GM18858 (cell line): Measurements from ENCODE around the gene CEMIP.
"Not testable (repeated sequence)": the region's sequence is repeated elsewhere in the genome, so short reads cannot be mapped to it uniquely, and the experiment has no call there.

Experiments used
- ATAC-seq: cut with Tn5 transposase; IDR thresholded peaks from one replicate; pipeline ENCODE4 v1.9.1; 2021; ENCODE audit not compliant: unreplicated experiment

CEMIP gene

GRCh38 chr15:80949756-80950155 is 170.6 kb downstream of the CEMIP start:
- ATAC-seq: no peak

- no peak for ATAC-seq
Measured at GRCh38 chr15:80950291-80951078, 171.3 kb downstream of the CEMIP start.

- ATAC-seq: no peak
Measured at GRCh38 chr15:80951941-80952340, 172.8 kb downstream of the CEMIP start.

GRCh38 chr15:80953001-80953952 is 174.1 kb downstream of the CEMIP start:
- no peak for ATAC-seq

- no peak for ATAC-seq
Measured at GRCh38 chr15:80953953-80954778, 175.0 kb downstream of the CEMIP start.

GRCh38 chr15:80955571-80956452 is 176.6 kb downstream of the CEMIP start:
- ATAC-seq: not testable (repeated sequence)

GRCh38 chr15:80957556-80957955 is 178.4 kb downstream of the CEMIP start:
- ATAC-seq: no peak

GRCh38 chr15:80957976-80958375 is 178.8 kb downstream of the CEMIP start:
- ATAC-seq: no peak

- ATAC-seq: no peak
Measured at GRCh38 chr15:80958818-80959495, 179.8 kb downstream of the CEMIP start.

GRCh38 chr15:80965454-80965853 is 186.3 kb downstream of the CEMIP start:
- ATAC-seq: not testable (repeated sequence)

GRCh38 chr15:80966431-80967197 is 187.4 kb downstream of the CEMIP start:
- ATAC-seq: no peak

- ATAC-seq: no peak
Measured at GRCh38 chr15:80967451-80967850, 188.3 kb downstream of the CEMIP start.

- ATAC-seq: no peak
Measured at GRCh38 chr15:80967991-80968510, 188.9 kb downstream of the CEMIP start.

GRCh38 chr15:80969316-80969715 is 190.1 kb downstream of the CEMIP start:
- ATAC-seq: no peak

- no peak for ATAC-seq
Measured at GRCh38 chr15:80970018-80970657, 191.0 kb downstream of the CEMIP start.

- ATAC-seq: no peak
Measured at GRCh38 chr15:80970658-80971057, 191.5 kb downstream of the CEMIP start.

GRCh38 chr15:80971143-80971542 is 192.0 kb downstream of the CEMIP start:
- ATAC-seq: no peak

- no peak for ATAC-seq
Measured at GRCh38 chr15:80972276-80972675, 193.1 kb downstream of the CEMIP start.
